Measurements from ENCODE around the gene PLB1. TPM values are rescaled to one million over a fixed set of nuclear protein-coding genes. Genes with fewer than 3 reads are reported as not detected.

Gene PLB1
- total and polyA plus RNA-seq, 7 experiments from 2014 or later: 0.47 to 6.4 (median 1.2) TPM

DNA sequence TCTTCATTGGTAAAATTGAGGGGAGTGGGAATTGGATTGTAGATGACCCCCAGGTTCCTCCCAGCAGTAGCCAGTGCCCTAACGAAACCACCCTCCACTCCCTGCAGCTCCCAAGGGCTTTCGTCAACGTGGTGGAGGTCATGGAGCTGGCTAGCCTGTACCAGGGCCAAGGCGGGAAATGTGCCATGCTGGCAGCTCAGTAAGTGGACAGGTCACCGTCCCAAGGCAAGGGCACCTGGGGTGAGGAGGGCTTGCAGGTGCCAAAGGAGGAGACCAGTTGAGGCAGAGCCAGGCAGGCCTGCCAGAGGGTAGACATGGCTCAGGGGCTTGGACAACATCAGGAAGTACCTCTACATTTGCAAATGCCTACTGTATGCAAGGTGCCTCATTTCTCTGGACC is 133.1 kb downstream of the PLB1 start:
- Histone ChIP-seq H3K27me3 (ENCODE audit: control insufficient read depth in 2 of 2, insufficient read depth in 2 of 2, low read length in 2 of 2) (no peaks in the 10 kb centered on the region), H3K4me1 (ENCODE audit: control insufficient read depth in 2 of 2, insufficient read depth in 2 of 2, low read length in 2 of 2) (peaks cover 17 to 27% of the 10 kb centered on the region in 2 donors), H3K4me3 (ENCODE audit: low read length) (no peak overlapping the region), H3K9me3 (ENCODE audit: control insufficient read depth in 2 of 3, low read length in 3 of 3) (no peaks in the 10 kb centered on the region), H3K27ac (ENCODE audit: low read depth, low read length) (no peak overlapping the region), H3K36me3 (ENCODE audit: control insufficient read depth in 2 of 3, insufficient read depth in 3 of 3, low read length in 3 of 3) (no peaks in the 10 kb centered on the region)
- DNase-seq (no peak), ATAC-seq (no peak)
- no peaks in the 10 kb centered on the region for H3K27me3 Mint-ChIP-seq
- no peak overlapping the region for H3K27ac Mint-ChIP-seq
- ChIA-PET POLR2A (interaction anchor here (2.7 kb wide), 1 partner anchor 14 kb away, joined by 8 read pairs; no protein-coding TSS in a partner anchor), CTCF (no interaction called here)
- H3K36me3 Mint-ChIP-seq: peaks cover 0 to 4% (median 0%) of the 10 kb centered on the region in 5 donors
- intact Hi-C loops (cut with micrococcal nuclease): loop anchor here in 1 of 2 donors (10.0 kb wide), 2 partner anchors 234 to 1516 kb away; partner anchors contain the start of genes FOSL2 and YPEL5
- peaks cover 0 to 6% (median 0%) of the 10 kb centered on the region in 11 donors for H3K9me3 Mint-ChIP-seq
- peaks cover 0 to 42% (median 25%) of the 10 kb centered on the region in 7 donors for H3K4me1 Mint-ChIP-seq
- no peak overlapping the region for H3K4me3 Mint-ChIP-seq

DNA sequence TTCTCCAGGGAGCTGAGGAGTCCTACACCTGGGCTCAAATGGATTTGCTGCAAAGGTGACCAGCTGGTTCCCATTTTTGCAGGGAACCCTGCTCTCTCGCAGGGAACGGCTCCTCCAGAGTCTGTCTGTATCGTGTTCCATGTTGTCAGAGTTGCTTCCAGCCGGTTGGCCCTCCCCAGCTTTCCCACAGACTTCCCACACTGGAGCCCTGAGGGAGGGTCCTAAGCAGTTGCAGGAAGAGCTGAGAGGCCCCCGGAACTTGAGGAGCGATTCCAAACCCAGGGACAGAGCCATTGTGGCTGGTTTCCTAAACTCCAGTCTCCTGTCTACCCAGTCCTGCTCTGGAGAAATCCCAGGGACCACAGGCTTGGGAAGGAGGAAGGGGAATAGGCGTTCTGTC is 134.1 kb downstream of the PLB1 start:
- H3K4me1 Mint-ChIP-seq: peaks cover 0 to 33% (median 19%) of the 10 kb centered on the region in 7 donors
- peak overlapping the region in 2 of 9 donors; percentile 8 to 51 for H3K27ac Mint-ChIP-seq
- ChIA-PET POLR2A (interaction anchor here (0.6 to 2.7 kb wide), 3 partner anchors 9 to 26 kb away, joined by 3 to 8 read pairs (median 4); no protein-coding TSS in a partner anchor), CTCF (interaction anchor here (0.6 to 2.7 kb wide), 2 partner anchors 16 to 36 kb away, joined by 3 to 11 read pairs; no protein-coding TSS in a partner anchor)
- ATAC-seq (no peak), DNase-seq (no peak)
- H3K4me1 ChIP-seq (ENCODE audit: control insufficient read depth in 2 of 2, insufficient read depth in 2 of 2, low read length in 2 of 2): peaks cover 9 to 17% of the 10 kb centered on the region in 2 donors
- no peaks in the 10 kb centered on the region for H3K27me3 Mint-ChIP-seq
- no peaks in the 10 kb centered on the region for H3K9me3 ChIP-seq (ENCODE audit: control insufficient read depth in 2 of 3, low read length in 3 of 3)
- H3K9me3 Mint-ChIP-seq: peaks cover 0 to under 1% (median 0%) of the 10 kb centered on the region in 11 donors
- no peaks in the 10 kb centered on the region for H3K36me3 ChIP-seq (ENCODE audit: control insufficient read depth in 2 of 3, insufficient read depth in 3 of 3, low read length in 3 of 3)
- H3K36me3 Mint-ChIP-seq: peaks cover 0 to 4% (median 0%) of the 10 kb centered on the region in 5 donors
- H3K27me3 ChIP-seq (ENCODE audit: control insufficient read depth in 2 of 2, insufficient read depth in 2 of 2, low read length in 2 of 2): no peaks in the 10 kb centered on the region
- no peak overlapping the region for H3K4me3 ChIP-seq (ENCODE audit: low read length)
- no peak overlapping the region for H3K4me3 Mint-ChIP-seq
- intact Hi-C loops (cut with micrococcal nuclease): loop anchor here in 1 of 2 donors (10.0 kb wide), 2 partner anchors 235 to 1515 kb away; partner anchors contain the start of genes FOSL2 and YPEL5
- H3K27ac ChIP-seq (ENCODE audit: low read depth, low read length): no peak overlapping the region

DNA sequence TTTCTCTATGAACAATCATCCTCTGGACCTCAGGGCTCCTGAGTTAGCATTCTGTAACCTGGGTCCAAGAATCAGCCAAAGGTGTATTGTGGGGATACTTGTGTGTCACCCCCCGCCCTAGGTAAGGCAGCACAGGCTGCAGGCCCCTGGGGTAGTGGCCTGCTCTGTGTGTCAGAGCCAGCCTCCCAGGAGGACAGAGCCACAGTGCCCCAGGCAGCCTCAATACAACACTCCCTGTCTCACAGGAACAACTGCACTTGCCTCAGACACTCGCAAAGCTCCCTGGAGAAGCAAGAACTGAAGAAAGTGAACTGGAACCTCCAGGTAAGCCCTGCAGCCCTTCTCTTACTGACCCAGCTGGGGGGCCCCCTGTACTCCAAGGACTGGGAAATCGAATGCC is 134.5 kb downstream of the PLB1 start:
- no peak overlapping the region for H3K4me3 ChIP-seq (ENCODE audit: low read length)
- H3K36me3 ChIP-seq (ENCODE audit: control insufficient read depth in 2 of 3, insufficient read depth in 3 of 3, low read length in 3 of 3): no peaks in the 10 kb centered on the region
- ChIA-PET POLR2A (interaction anchor here (0.6 to 2.7 kb wide), 2 partner anchors 15 to 26 kb away, joined by 4 to 8 read pairs; no protein-coding TSS in a partner anchor), CTCF (interaction anchor here (2.7 kb wide), 1 partner anchor 36 kb away, joined by 11 read pairs; no protein-coding TSS in a partner anchor)
- H3K4me1 Mint-ChIP-seq: peaks cover 0 to 28% (median 15%) of the 10 kb centered on the region in 7 donors
- intact Hi-C loops (cut with micrococcal nuclease): no loop called here
- H3K9me3 Mint-ChIP-seq: no peaks in the 10 kb centered on the region
- H3K27ac ChIP-seq (ENCODE audit: low read depth, low read length): no peak overlapping the region
- H3K36me3 Mint-ChIP-seq: peaks cover 0 to 4% (median 0%) of the 10 kb centered on the region in 5 donors
- H3K4me1 ChIP-seq (ENCODE audit: control insufficient read depth in 2 of 2, insufficient read depth in 2 of 2, low read length in 2 of 2): peaks cover 5 to 13% of the 10 kb centered on the region in 2 donors
- peak overlapping the region in 3 of 9 donors; percentile 21 to 53 (median 33) for H3K27ac Mint-ChIP-seq
- H3K27me3 ChIP-seq (ENCODE audit: control insufficient read depth in 2 of 2, insufficient read depth in 2 of 2, low read length in 2 of 2): no peaks in the 10 kb centered on the region
- no peaks in the 10 kb centered on the region for H3K9me3 ChIP-seq (ENCODE audit: control insufficient read depth in 2 of 3, low read length in 3 of 3)
- DNase-seq (no peak), ATAC-seq (no peak)
- H3K27me3 Mint-ChIP-seq: no peaks in the 10 kb centered on the region
- H3K4me3 Mint-ChIP-seq: no peak overlapping the region

DNA sequence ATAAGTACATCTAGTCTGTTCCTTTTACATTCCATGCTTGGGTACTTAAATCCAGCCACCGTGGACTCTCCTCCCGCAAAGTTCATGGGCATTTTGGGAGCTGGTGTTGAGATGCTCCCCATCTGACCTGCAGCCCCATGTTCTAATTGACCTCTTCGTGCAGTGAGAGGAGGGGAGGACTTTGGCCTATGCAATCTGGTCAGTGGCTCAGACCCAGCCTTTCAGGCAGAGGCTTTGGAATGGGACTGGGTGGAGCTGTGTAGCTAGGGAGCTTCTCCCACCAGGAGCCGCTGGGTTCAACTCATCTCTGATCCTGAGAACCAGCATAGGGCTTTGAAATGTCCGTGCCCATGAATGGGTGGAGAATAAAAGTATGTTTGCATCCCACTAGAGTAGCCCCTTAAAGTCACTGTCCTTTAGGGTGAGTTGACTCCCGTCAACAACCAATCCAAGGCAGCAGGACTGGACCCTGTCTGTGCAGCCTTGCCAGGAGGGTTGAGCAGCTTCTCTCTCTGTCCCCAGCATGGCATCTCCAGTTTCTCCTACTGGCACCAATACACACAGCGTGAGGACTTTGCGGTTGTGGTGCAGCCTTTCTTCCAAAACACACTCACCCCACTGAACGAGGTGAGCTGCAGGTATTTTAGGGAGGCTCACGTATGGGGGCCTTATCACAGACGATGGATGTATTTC is 135.8 kb downstream of the PLB1 start:
- POLR2A ChIA-PET: interaction anchor here (0.7 to 1.0 kb wide), 2 partner anchors 37 to 380 kb away, joined by 3 read pairs; no protein-coding TSS in a partner anchor
- peak overlapping the region in 5 of 9 donors; percentile 25 to 72 (median 43) for H3K27ac Mint-ChIP-seq

DNA sequence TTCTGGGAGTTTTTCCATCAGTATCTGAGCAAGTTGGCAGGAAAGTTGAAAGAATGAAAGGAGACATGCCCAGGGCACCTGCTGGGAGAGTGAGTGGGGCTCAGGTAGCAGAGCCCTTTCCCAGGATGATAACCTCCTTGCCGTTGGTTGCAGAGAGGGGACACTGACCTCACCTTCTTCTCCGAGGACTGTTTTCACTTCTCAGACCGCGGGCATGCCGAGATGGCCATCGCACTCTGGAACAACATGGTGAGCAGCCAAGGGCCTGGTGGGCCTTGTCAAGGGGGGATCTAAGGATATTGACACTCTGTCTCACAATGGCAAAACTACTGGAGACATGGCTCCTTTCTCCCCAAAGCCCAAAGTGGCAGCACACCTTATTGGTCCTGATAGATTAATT is 136.9 kb downstream of the PLB1 start:
- Mint-ChIP-seq H3K27ac (peak overlapping the region in 1 of 9 donors; percentile 67), H3K36me3 (peaks cover 0 to 4% (median 0%) of the 10 kb centered on the region in 5 donors), H3K4me3 (no peak overlapping the region), H3K9me3 (no peaks in the 10 kb centered on the region), H3K27me3 (no peaks in the 10 kb centered on the region), H3K4me1 (peaks cover 0 to 12% (median 5%) of the 10 kb centered on the region in 7 donors)
- peaks cover 0 to 2% of the 10 kb centered on the region in 2 donors for H3K4me1 ChIP-seq (ENCODE audit: control insufficient read depth in 2 of 2, insufficient read depth in 2 of 2, low read length in 2 of 2)
- H3K27me3 ChIP-seq (ENCODE audit: control insufficient read depth in 2 of 2, insufficient read depth in 2 of 2, low read length in 2 of 2): no peaks in the 10 kb centered on the region
- DNase-seq (no peak), ATAC-seq (no peak)
- no peaks in the 10 kb centered on the region for H3K9me3 ChIP-seq (ENCODE audit: control insufficient read depth in 2 of 3, low read length in 3 of 3)
- no peak overlapping the region for H3K27ac ChIP-seq (ENCODE audit: low read depth, low read length)
- intact Hi-C loops (cut with micrococcal nuclease): no loop called here
- H3K4me3 ChIP-seq (ENCODE audit: low read length): no peak overlapping the region
- no peaks in the 10 kb centered on the region for H3K36me3 ChIP-seq (ENCODE audit: control insufficient read depth in 2 of 3, insufficient read depth in 3 of 3, low read length in 3 of 3)
- CTCF ChIA-PET: interaction anchor here (0.6 kb wide), 1 partner anchor 90 kb away, joined by 3 read pairs; no protein-coding TSS in a partner anchor
- POLR2A ChIA-PET: interaction anchor here (0.7 kb wide), 1 partner anchor 379 kb away, joined by 3 read pairs; no protein-coding TSS in a partner anchor

More for the DNA sequence above, 135.8 kb downstream of the PLB1 start:
- intact Hi-C loops (cut with micrococcal nuclease): no loop called here
- no peaks in the 10 kb centered on the region for H3K9me3 ChIP-seq (ENCODE audit: control insufficient read depth in 2 of 3, low read length in 3 of 3)
- H3K4me1 Mint-ChIP-seq: peaks cover 0 to 17% (median 15%) of the 10 kb centered on the region in 7 donors
- H3K27ac ChIP-seq (ENCODE audit: low read depth, low read length): no peak overlapping the region
- H3K27me3 Mint-ChIP-seq: no peaks in the 10 kb centered on the region
- H3K36me3 Mint-ChIP-seq: peaks cover 0 to 4% (median 0%) of the 10 kb centered on the region in 5 donors
- H3K4me3 Mint-ChIP-seq: no peak overlapping the region
- CTCF ChIA-PET: interaction anchor here (0.6 to 2.7 kb wide), 2 partner anchors 13 to 37 kb away, joined by 3 to 11 read pairs; no protein-coding TSS in a partner anchor
- H3K4me3 ChIP-seq (ENCODE audit: low read length): no peak overlapping the region
- no peaks in the 10 kb centered on the region for H3K36me3 ChIP-seq (ENCODE audit: control insufficient read depth in 2 of 3, insufficient read depth in 3 of 3, low read length in 3 of 3)
- H3K4me1 ChIP-seq (ENCODE audit: control insufficient read depth in 2 of 2, insufficient read depth in 2 of 2, low read length in 2 of 2): peaks cover 0 to 7% of the 10 kb centered on the region in 2 donors
- H3K27me3 ChIP-seq (ENCODE audit: control insufficient read depth in 2 of 2, insufficient read depth in 2 of 2, low read length in 2 of 2): no peaks in the 10 kb centered on the region
- no peak for DNase-seq
- no peak for ATAC-seq
- H3K9me3 Mint-ChIP-seq: no peaks in the 10 kb centered on the region

DNA sequence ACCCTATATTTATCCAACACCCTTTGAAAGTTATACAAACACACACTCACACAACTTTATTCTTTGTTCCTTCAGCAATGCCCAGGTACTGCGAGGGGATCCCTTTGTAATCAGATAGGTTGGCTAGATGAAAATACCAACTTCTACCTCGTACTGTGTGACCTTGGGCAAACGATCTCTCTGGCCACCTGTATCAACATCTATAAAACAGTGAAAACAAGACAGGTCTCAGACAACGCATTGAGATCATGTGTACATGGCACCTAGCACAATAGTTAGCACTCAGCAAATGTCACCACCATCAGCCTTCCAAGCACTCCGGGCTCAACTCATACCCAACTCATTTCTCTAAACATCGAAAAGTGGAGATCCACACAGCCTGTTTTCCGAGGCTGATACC is 137.3 kb downstream of the PLB1 start:
- no peaks in the 10 kb centered on the region for H3K4me1 ChIP-seq (ENCODE audit: control insufficient read depth in 2 of 2, insufficient read depth in 2 of 2, low read length in 2 of 2)
- intact Hi-C loops (cut with micrococcal nuclease): no loop called here
- Mint-ChIP-seq H3K36me3 (peaks cover 0 to 7% (median 0%) of the 10 kb centered on the region in 5 donors), H3K27ac (peak overlapping the region in 1 of 9 donors; percentile 67), H3K9me3 (no peaks in the 10 kb centered on the region), H3K27me3 (no peaks in the 10 kb centered on the region), H3K4me3 (no peak overlapping the region), H3K4me1 (peaks cover 0 to 11% (median 4%) of the 10 kb centered on the region in 7 donors)
- ATAC-seq (no peak), DNase-seq (no peak)
- H3K4me3 ChIP-seq (ENCODE audit: low read length): no peak overlapping the region
- H3K36me3 ChIP-seq (ENCODE audit: control insufficient read depth in 2 of 3, insufficient read depth in 3 of 3, low read length in 3 of 3): no peaks in the 10 kb centered on the region
- ChIA-PET POLR2A (interaction anchor here (0.8 kb wide), 1 partner anchor 11 kb away, joined by 3 read pairs; no protein-coding TSS in a partner anchor), CTCF (no interaction called here)
- H3K27me3 ChIP-seq (ENCODE audit: control insufficient read depth in 2 of 2, insufficient read depth in 2 of 2, low read length in 2 of 2): no peaks in the 10 kb centered on the region
- H3K27ac ChIP-seq (ENCODE audit: low read depth, low read length): no peak overlapping the region
- H3K9me3 ChIP-seq (ENCODE audit: control insufficient read depth in 2 of 3, low read length in 3 of 3): no peaks in the 10 kb centered on the region

Data from naive thymus-derived CD4-positive, alpha-beta T cell (primary cell).